Endothelial cell of umbilical vein (primary cell): ENCODE data around the gene NYAP1.
"Not testable (repeated sequence)": the region's sequence is repeated elsewhere in the genome, so short reads cannot be mapped to it uniquely, and the experiment has no call there.

Experiments used
- EZH2 ChIP-seq: IDR thresholded peaks from 2 replicates; pipeline ENCODE4 v1.6.1; 2012; ENCODE audit warnings: borderline replicate concordance, low read depth, mild to moderate bottlenecking, moderate library complexity, low read length, inconsistent platforms; ENCODE audit not compliant: severe bottlenecking
- FOS ChIP-seq: IDR thresholded peaks from 2 replicates; pipeline ENCODE4 v1.6.1; 2011; ENCODE audit warnings: mild to moderate bottlenecking, low read length, moderate library complexity, borderline replicate concordance; ENCODE audit not compliant: insufficient read depth
- GATA2 ChIP-seq: IDR thresholded peaks from 2 replicates; pipeline ENCODE4 v1.7.0; 2011; ENCODE audit warnings: low read depth, mild to moderate bottlenecking, moderate library complexity, mixed read lengths, low read length; ENCODE audit not compliant: insufficient read length, insufficient read depth
- JUN ChIP-seq: IDR thresholded peaks from 2 replicates; pipeline ENCODE4 v1.6.1; 2011; ENCODE audit warnings: borderline replicate concordance, low read depth; ENCODE audit not compliant: insufficient read length, insufficient read depth
- MYC ChIP-seq: IDR thresholded peaks from one replicate; pipeline ENCODE4 v1.6.1; 2011; ENCODE audit warnings: mild to moderate bottlenecking, low read depth, low read length
- POLR2A ChIP-seq: IDR thresholded peaks from 2 replicates; pipeline ENCODE4 v1.6.1; 2012; ENCODE audit warnings: low read depth, mild to moderate bottlenecking, control low read depth, low read length
- POLR2AphosphoS5 ChIP-seq: IDR thresholded peaks from 2 replicates; pipeline ENCODE4 v1.6.1; 2012; ENCODE audit warnings: low read depth, mild to moderate bottlenecking, control low read depth, low read length, moderate library complexity; ENCODE audit not compliant: insufficient read depth
- TF ChIP-seq, protein P1 (sequence below), 2 donors: IDR thresholded peaks; 1 replicate in 1 of 2; 2 replicates in 1 of 2; pipeline ENCODE4 v1.5.1; 2011; ENCODE audit warnings: low read length in 2 of 2, mild to moderate bottlenecking in 2 of 2, moderate library complexity in 2 of 2, control low read depth in 1 of 2, inconsistent platforms in 1 of 2, low read depth in 1 of 2; ENCODE audit not compliant: insufficient read depth in 1 of 2; ENCODE audit errors: extremely low read depth in 1 of 2
- TF ChIP-seq, protein P2 (sequence below): IDR thresholded peaks from 2 replicates; pipeline ENCODE4 v1.6.1; 2011; ENCODE audit not compliant: insufficient read depth, insufficient read length

DNA sequence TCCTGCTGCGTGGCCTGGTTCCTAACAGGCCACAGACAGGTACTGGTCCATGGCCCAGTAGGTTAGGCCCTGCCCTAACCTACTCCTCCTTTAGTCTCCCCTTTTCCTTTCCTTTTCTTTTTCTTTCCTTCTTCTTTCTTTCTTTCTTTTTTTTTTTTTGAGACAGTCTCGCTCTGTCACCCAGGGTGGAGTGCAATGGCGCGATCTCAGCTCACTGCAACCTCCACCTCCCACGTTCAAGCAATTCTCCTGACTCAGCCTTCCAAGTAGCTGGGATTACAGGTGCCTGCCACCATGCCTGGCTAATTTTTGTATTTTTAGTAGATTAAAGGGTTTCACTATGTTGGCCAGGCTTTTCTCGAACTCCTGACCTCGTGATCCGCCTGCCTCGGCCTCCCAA lies 52.3 kb downstream of the NYAP1 start:
- TF ChIP-seq, protein P1, sequence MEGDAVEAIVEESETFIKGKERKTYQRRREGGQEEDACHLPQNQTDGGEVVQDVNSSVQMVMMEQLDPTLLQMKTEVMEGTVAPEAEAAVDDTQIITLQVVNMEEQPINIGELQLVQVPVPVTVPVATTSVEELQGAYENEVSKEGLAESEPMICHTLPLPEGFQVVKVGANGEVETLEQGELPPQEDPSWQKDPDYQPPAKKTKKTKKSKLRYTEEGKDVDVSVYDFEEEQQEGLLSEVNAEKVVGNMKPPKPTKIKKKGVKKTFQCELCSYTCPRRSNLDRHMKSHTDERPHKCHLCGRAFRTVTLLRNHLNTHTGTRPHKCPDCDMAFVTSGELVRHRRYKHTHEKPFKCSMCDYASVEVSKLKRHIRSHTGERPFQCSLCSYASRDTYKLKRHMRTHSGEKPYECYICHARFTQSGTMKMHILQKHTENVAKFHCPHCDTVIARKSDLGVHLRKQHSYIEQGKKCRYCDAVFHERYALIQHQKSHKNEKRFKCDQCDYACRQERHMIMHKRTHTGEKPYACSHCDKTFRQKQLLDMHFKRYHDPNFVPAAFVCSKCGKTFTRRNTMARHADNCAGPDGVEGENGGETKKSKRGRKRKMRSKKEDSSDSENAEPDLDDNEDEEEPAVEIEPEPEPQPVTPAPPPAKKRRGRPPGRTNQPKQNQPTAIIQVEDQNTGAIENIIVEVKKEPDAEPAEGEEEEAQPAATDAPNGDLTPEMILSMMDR (IDR thresholded peaks at IDR 0.05; ENCODE audit: extremely low read depth in 1 of 2, insufficient read depth in 1 of 2, low read depth in 1 of 2, low read length in 2 of 2) = not testable (repeated sequence)
- TF ChIP-seq EZH2, POLR2A, POLR2AphosphoS5, MYC, GATA2, JUN, FOS: not testable (repeated sequence)
- TF ChIP-seq, protein P2, sequence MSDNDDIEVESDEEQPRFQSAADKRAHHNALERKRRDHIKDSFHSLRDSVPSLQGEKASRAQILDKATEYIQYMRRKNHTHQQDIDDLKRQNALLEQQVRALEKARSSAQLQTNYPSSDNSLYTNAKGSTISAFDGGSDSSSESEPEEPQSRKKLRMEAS = not testable (repeated sequence)
